Measurements from ENCODE around the gene TRABD2A.
"Not testable (repeated sequence)": the region's sequence is repeated elsewhere in the genome, so short reads cannot be mapped to it uniquely, and the experiment has no call there.

The TRABD2A gene

GRCh38 chr2:84880645-84881521 lies at the start of gene TRABD2A:
TRABD2A (minus strand) TSS chr2:84881084; CDS start chr2:84881039, 45 bp downstream.
- DNase-seq (ENCODE audit: low read depth in 2 of 2) = peak; percentile 53 to 62

GRCh38 chr2:84927275-84927627 lies 46.4 kb upstream of the TRABD2A start:
- DNase-seq (ENCODE audit: low read depth in 2 of 2) = no peak

- DNase-seq (ENCODE audit: low read depth in 2 of 2) = peak; percentile 97 to 100
Observed at GRCh38 chr2:84925724-84926376, 45.0 kb upstream of the TRABD2A start.

- no peak for DNase-seq (ENCODE audit: low read depth in 2 of 2)
Observed at GRCh38 chr2:84925336-84925723, 44.4 kb upstream of the TRABD2A start.

- DNase-seq (ENCODE audit: low read depth in 2 of 2) = peak in 1 of 2 donors; percentile 48
Observed at GRCh38 chr2:84924173-84925106, 43.6 kb upstream of the TRABD2A start.

GRCh38 chr2:84923009-84923408 lies 42.1 kb upstream of the TRABD2A start:
- no peak for DNase-seq (ENCODE audit: low read depth in 2 of 2)

- no peak for DNase-seq (ENCODE audit: low read depth in 2 of 2)
Observed at GRCh38 chr2:84919885-84920580, 39.1 kb upstream of the TRABD2A start.

- DNase-seq (ENCODE audit: low read depth in 2 of 2) = no peak
Observed at GRCh38 chr2:84918430-84918829, 37.5 kb upstream of the TRABD2A start.

GRCh38 chr2:84917821-84918220 lies 36.9 kb upstream of the TRABD2A start:
- not testable (repeated sequence) for DNase-seq (ENCODE audit: low read depth in 2 of 2)

GRCh38 chr2:84915675-84916074 lies 34.8 kb upstream of the TRABD2A start:
- DNase-seq (ENCODE audit: low read depth in 2 of 2) = not testable (repeated sequence)

- DNase-seq (ENCODE audit: low read depth in 2 of 2) = no peak
Observed at GRCh38 chr2:84914334-84914733, 33.5 kb upstream of the TRABD2A start.

- DNase-seq (ENCODE audit: low read depth in 2 of 2) = no peak
Observed at GRCh38 chr2:84912984-84913383, 32.1 kb upstream of the TRABD2A start.

GRCh38 chr2:84911135-84911678 lies 30.3 kb upstream of the TRABD2A start:
- no peak for DNase-seq (ENCODE audit: low read depth in 2 of 2)

- DNase-seq (ENCODE audit: low read depth in 2 of 2) = no peak
Observed at GRCh38 chr2:84908948-84909713, 28.2 kb upstream of the TRABD2A start.

- DNase-seq (ENCODE audit: low read depth in 2 of 2) = no peak
Observed at GRCh38 chr2:84906900-84907714, 26.2 kb upstream of the TRABD2A start.

GRCh38 chr2:84906108-84906899 lies 25.4 kb upstream of the TRABD2A start:
- DNase-seq (ENCODE audit: low read depth in 2 of 2) = peak in 1 of 2 donors; percentile 52

GRCh38 chr2:84905181-84906107 lies 24.6 kb upstream of the TRABD2A start, which contains the start of gene TMSB10:
TMSB10 (plus strand) TSS chr2:84905656.
- DNase-seq (ENCODE audit: low read depth in 2 of 2) = peak; percentile 84 to 87
